A673 (cell line): ENCODE results near the gene SNCB.

Experiments used
- EZH2 ChIP-seq: fragments of 200-600 bp; sonication (generic); IDR thresholded peaks from 2 replicates; pipeline ENCODE4 v1.6.1; 2017; ENCODE audit warnings: borderline replicate concordance, low read depth, mild to moderate bottlenecking, mixed read lengths, antibody characterized with exemption, low read length; ENCODE audit not compliant: poor library complexity, severe bottlenecking
- TF ChIP-seq, protein P1 (sequence below): fragments of 300-800, 200-600 bp; sonication (generic); conservative IDR thresholded peaks from 2 replicates; pipeline ENCODE4 v1.5.1; 2017; ENCODE audit warnings: low read depth, mild to moderate bottlenecking, antibody characterized with exemption, low read length, moderate library complexity, mixed read lengths

DNA sequence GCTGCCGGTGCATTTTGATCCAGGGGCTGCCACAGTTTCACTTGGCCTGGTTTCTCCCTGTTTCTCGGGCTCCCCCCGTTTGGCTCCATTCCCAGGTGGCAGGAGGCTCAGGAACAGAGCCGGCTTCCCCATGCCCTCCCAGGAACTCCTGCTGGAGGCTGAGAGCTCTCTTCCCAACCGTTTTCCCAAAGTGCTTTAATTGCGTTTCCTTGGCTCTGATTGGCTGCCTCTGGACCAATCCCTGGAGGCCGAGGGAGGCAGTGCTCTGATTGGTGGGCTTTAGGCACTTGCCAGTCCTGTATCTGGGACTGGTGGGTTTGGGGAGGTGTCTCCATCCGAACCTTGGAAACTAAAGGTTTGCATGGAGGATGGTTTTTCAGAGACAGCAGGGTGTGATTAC is 21.8 kb upstream of the SNCB start:
- TF ChIP-seq, protein P1, sequence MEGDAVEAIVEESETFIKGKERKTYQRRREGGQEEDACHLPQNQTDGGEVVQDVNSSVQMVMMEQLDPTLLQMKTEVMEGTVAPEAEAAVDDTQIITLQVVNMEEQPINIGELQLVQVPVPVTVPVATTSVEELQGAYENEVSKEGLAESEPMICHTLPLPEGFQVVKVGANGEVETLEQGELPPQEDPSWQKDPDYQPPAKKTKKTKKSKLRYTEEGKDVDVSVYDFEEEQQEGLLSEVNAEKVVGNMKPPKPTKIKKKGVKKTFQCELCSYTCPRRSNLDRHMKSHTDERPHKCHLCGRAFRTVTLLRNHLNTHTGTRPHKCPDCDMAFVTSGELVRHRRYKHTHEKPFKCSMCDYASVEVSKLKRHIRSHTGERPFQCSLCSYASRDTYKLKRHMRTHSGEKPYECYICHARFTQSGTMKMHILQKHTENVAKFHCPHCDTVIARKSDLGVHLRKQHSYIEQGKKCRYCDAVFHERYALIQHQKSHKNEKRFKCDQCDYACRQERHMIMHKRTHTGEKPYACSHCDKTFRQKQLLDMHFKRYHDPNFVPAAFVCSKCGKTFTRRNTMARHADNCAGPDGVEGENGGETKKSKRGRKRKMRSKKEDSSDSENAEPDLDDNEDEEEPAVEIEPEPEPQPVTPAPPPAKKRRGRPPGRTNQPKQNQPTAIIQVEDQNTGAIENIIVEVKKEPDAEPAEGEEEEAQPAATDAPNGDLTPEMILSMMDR = no peak
- no peak for TF ChIP-seq EZH2
